HEK293T (cell line): ENCODE measurements around the gene ZNF2.

Experiments used
- BHLHE40 ChIP-seq: fragments of 450-650 bp; IDR thresholded peaks from 2 replicates; pipeline ENCODE4 v1.6.1; 2016; ENCODE audit warnings: mild to moderate bottlenecking, moderate library complexity, borderline replicate concordance
- FOXK2 ChIP-seq: fragments of 450-650 bp; IDR thresholded peaks from 2 replicates; pipeline ENCODE4 v1.6.1; 2016; ENCODE audit warnings: mild to moderate bottlenecking
- FOXM1 ChIP-seq: fragments of 450-650 bp; IDR thresholded peaks from 2 replicates; pipeline ENCODE4 v1.6.1; 2017; ENCODE audit warnings: mild to moderate bottlenecking, borderline replicate concordance
- NFRKB ChIP-seq: fragments of 450-650 bp; IDR thresholded peaks from 2 replicates; pipeline ENCODE4 v1.6.1; 2016; ENCODE audit warnings: mild to moderate bottlenecking, moderate library complexity
- PKNOX1 ChIP-seq: fragments of 450-650 bp; IDR thresholded peaks from 2 replicates; pipeline ENCODE4 v1.6.1; 2016
- SP1 ChIP-seq: fragments of 450-650 bp; IDR thresholded peaks from 2 replicates; pipeline ENCODE4 v1.6.1; 2017
- SUZ12 ChIP-seq: fragments of 450-650 bp; IDR thresholded peaks from 2 replicates; pipeline ENCODE4 v1.6.1; 2016; ENCODE audit warnings: mild to moderate bottlenecking
- TARDBP ChIP-seq: fragments of 450-650 bp; IDR thresholded peaks from 2 replicates; pipeline ENCODE4 v1.6.1; 2016

- TF ChIP-seq TARDBP (no peak), SUZ12 (no peak), FOXM1 (no peak), NFRKB (no peak), FOXK2 (no peak), BHLHE40 (no peak), PKNOX1 (no peak), SP1 (no peak)
Measured at GRCh38 chr2:95220449-95220848, 54.8 kb downstream of the ZNF2 start.
